GM18508 (cell line): ENCODE data around the gene PTPN22.

ENCODE experiments used
- ATAC-seq: cut with Tn5 transposase; IDR thresholded peaks from one replicate; pipeline ENCODE4 v1.9.1; 2021; ENCODE audit warnings: moderate number of reproducible peaks; ENCODE audit not compliant: insufficient read depth, unreplicated experiment

PTPN22 gene

DNA sequence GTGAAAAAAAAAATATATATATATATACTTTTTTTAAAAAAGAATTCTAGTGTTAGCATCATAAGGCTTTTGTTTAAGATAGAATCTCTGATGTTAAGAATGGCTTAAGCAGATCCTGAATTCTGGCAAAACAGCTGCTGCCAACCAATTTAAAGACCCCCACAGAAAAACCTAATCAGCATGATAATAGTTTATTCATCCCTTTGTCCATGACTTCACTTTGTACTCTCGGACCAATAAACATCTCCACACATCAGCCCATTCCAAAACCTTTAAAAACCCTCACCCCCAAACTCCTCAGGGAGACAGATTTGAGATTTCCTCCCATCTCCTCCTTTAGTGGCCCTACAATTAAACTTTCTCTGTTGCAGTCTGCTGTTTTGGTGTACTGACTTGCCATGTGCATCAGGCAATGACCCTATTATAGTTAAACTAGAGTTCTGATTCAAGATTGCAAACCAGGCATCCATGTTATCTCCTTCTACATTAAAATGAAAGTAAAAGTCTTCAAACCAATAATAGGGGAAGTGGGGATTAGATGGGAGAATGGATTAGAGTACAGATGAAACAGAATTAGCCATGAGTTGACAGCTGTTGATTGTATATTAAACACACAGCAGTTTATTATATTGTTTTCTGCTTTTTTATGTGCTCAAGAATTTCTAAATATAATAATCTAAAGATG, 102.5 kb downstream of the PTPN22 start:
- no peak for ATAC-seq

DNA sequence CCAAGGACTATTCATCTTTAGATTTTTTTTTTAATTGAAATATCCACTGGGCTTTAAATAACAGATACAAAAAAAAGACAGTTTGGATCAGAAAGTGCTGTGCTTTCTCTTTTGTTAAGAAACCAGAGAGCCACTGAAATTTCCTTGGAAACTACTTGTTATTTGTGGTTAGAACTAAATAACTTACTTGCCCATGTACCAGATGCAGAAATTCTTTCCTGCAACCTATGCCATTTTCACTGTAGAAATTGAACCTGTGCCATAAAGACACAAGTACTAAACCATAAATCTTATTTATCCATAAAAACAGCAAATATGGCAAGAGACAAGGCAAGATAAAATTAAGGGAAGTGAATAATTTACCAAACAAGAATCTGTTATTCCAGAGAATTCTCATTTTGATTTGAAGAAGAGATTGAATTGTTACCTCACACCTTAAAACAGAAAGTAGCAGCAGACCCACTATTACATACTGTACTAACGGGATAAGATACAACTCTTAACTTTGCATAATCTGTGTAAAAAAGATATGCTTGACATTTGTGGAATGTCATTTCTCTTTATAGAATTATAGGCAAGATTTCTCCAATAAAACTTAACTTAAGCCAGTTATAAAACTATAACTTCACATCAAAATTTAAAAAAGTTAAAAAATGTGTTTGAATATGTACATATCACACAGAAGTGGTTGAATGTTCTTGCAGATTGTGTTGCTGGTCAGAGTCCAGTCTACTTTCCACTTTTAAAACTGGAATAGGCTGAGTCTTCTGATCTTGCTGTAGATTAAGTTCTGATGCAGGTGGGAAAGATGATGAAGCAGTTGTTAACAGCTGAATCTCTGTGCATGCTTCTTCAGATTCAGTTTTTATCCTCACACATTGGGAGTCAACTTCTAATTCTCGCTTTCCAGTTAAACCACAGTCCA, 105.9 kb downstream of the PTPN22 start:
- ATAC-seq, result no peak
